HCEC 1CT (cell line): Measurements from ENCODE around the gene PPP6C.
"Not testable (repeated sequence)": the region's sequence is repeated elsewhere in the genome, so short reads cannot be mapped to it uniquely, and the experiment has no call there.

Source experiments
- DNase-seq: peaks from one replicate; pipeline ENCODE4 v3.0.0-alpha.2; 2017

PPP6C gene

DNA sequence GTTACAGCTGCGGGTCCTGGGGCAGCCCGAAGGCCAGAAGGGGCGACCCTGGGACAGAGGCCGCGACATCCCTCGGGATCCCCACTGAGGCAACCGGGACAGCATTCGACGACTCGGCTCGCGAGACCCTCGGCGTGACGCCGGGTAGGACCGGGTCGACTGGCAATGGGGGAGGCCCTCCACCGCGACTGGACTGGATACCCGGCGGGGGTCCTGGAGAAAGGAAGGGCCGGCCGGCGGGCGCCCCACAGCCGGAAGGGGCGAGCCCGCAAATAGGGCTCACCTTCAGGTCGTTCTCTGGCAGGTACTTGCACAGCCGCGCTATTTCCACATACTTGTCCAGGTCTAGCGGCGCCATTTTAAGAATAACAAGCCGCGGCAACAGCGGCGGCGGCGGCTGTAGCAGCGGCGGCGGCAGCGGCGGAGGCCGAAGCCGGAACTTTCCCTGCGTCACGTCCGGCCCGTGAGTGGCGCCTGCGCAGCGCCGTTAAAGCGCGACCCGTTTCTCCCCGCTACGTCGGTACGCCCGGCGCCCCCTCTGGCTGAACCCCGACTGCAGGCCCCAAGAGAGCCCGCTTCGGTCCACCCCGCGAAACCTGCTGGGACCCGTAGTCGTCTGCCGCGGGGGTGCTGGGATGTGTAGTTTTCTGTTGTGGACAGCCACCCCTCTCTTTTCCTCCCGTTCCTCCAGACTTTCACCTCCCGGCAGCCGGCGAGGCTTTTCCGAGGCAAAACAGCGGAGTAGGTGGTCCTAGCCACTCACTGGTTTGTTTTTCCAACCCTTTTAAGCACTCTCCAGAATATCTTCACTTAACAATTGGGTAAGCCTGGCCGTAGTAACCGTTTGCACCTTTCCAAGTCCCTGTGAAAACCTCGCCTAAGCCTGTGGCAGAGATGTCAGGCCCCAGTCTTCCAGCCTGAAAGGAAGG lies at the start of gene PPP6C:
Gene PPP6C, minus strand, starts transcription at position 443 of the 929 bp plus-strand sequence. Its CDS starts 85 bp downstream, at position 358.
- peak; percentile 98 for DNase-seq

DNA sequence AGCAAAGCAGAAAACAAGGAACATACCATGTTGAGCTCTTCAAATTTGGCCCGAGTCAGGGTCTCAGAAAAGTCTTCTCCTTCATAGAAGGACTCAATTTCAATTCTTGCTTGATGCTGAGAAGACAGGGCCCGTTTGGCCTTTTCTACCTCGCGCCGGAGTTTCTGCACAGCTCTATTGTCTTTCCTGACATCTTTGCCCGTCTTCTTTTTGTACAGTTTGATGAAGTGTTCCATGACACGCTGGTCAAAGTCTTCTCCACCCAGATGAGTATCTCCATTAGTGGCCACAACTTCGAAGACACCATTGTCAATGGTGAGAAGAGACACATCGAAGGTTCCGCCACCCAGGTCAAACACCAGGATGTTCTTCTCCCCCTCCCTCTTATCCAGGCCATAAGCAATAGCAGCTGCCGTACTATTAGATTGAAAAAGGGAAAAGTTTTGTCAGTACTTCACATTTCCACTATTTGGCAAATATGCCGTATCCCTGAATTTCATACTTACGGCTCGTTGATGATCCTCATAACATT lies 49.4 kb upstream of the PPP6C start:
- DNase-seq: no peak

DNA sequence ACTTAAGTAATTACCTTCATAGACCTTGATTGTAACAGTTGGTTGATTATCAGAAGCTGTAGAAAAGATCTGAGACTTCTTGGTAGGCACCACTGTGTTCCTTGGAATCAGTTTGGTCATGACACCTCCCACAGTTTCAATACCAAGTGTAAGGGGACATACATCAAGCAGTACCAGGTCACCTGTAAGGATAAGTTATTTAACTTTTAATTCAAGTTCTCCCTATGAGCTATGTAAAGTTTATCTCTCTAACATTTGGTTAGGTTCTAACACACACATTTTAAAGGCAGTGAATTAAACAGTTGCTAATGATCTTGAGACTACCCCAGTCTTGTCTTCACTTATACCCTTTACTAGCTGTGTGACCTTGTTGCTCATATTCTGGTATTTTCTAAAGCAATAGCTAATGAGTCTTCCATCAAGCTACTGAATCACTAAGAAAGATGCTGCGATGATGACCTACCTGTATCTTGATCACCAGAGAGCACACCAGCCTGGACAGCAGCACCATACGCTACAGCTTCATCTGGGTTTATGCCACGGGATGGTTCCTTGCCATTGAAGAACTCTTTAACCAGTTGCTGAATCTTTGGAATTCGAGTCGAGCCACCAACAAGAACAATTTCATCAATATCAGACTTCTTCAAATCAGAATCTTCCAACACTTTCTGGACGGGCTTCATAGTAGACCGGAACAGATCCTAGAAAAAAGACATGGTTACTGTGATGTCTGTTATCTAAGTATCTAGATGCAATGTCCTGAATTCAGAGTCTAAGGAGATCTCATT lies 48.7 kb upstream of the PPP6C start:
- no peak for DNase-seq

DNA sequence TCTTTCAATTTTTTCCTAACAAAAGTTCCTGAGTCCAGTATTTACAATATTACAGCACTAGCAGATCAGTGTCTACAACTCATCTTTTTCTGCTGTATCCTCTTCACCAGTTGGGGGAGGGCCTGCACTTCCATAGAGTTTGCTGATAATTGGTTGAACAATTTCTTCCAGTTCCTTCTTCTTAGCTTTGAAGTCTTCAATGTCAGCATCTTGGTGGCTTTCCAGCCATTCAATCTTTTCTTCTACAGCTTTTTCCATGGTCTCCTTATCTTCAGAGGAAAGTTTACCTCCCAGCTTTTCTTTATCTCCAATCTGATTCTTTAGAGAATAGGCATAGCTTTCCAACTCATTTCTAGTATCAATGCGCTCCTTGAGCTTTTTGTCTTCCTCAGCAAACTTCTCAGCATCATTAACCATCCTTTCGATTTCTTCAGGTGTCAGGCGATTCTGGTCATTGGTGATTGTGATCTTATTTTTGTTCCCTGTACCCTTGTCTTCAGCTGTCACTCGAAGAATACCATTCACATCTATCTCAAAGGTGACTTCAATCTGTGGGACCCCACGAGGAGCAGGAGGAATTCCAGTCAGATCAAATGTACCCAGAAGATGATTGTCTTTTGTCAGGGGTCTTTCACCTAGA lies 47.0 kb upstream of the PPP6C start:
- not testable (repeated sequence) for DNase-seq

DNA sequence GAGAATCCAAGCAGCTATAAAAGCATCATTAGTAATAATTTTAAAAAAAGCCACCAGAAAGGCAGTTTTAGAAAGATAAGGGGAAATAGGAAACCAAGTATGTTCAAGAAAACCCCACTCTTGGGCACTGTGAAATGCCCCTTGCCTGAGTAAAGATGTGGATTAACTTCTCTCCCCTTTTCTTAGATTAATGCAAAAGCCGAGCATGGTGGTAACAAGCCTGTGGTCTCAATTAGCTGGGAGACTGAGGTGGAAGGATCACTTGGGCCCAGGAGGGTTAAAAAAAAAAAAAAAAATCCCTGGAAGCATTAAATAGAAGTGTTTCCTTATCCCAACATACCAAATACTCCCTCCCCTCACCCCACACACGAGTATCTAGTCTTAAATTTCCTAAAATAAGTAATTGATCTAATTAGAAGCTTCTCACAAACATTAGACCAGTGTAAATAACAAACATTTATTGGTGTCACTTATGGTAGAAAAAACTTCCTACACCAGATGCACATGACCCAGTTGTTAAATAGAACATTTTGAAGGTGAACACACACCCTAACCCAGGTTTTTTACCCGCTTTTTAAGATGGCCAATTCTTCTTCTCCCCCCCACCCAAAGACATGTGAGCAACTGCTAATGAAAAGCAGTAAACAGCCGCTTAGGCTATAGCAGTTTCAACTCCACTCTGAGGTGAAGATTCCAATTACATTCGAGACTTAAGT lies 46.4 kb upstream of the PPP6C start:
- no peak for DNase-seq

DNA sequence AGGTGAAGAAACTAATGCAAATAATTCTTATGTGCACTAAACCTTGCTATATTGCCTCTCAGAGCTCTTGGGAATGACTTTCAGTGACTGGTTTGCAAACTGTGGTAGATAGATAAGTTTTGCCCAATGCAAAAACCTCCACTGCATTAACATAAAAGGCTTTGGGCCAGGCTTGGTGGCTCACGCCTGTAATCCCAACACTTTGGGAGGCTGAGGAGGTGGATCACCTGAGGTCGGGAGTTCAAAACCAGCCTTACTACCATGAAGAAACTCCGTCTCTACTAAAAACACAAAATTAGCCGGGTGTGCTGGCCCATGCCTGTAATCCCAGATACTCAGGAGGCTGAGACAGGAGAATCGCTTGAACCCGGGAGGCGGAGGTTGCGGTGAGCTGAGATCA lies 44.5 kb upstream of the PPP6C start:
- not testable (repeated sequence) for DNase-seq

DNA sequence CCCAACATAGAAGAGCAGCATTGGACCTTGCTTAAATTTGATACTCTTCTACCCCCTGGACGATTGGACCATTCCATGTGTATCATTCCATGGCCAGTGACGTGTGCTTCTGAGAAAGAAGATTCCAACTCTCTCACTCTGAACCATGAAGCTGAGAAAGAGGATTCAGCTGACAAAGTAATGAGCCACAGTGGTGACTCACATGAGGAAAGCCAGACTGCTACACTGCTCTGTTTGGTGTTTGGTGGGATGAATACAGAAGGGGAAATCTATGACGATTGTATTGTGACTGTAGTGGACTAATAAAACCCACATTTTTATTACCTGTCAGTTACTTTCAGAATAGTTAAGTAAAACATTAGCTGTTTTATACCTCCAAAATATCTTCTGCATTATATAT lies 44.1 kb upstream of the PPP6C start:
- peak; percentile 99 for DNase-seq

DNA sequence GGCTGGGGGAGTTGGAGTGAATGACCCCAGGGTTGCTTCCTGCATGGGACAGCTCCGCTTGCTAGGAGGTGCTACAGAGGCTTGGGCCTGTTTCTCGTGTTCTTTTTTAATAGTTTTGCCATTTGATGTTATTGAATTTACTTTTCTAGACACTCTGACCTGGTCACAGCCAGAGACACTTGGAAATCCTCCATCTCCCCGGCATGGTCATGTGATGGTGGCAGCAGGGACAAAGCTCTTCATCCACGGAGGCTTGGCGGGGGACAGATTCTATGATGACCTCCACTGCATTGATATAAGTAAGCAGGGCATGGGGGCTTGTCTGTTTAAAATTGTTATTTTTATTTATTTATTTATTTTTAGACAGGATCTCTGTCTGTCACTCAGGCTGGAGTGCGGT lies 38.2 kb upstream of the PPP6C start:
- no peak for DNase-seq

DNA sequence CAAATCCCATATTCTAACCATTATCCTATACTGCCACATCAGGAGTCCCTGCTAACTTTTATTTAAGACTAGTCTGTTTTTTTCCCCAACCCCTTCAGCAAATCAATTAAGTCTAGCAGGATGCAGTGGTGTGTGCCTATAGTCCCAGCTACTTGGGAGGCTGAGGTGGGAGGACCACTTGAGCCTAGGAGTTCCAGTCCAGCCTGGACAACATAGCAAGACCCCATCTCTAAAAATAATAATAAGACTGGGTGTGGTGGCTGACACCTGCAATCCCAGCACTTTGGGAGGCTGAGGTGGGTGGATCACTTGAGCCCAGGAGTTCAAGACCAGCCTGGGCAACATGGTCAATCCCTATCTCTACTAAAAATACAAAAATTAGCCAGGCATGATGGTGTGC lies 35.3 kb upstream of the PPP6C start:
- DNase-seq: not testable (repeated sequence)

DNA sequence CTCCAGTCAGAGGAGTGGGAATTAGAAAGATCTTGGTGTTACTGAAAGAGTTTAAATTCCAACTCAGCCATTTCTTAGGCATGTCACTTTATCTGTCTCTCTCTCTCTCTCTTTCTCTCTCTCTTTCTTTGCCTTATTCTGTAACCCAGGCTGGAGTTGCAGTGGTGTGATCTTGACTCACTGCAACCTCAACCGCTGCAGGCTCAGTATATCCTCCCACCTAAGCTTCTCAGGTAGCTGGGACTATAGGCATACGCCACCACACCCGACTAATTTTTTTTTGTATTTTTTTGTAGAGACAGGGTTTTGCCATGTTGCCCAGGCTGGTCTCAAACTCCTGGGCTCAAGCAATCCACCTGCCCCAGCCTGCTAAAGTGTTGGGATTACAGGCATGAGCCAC lies 29.0 kb upstream of the PPP6C start:
- DNase-seq: no peak

DNA sequence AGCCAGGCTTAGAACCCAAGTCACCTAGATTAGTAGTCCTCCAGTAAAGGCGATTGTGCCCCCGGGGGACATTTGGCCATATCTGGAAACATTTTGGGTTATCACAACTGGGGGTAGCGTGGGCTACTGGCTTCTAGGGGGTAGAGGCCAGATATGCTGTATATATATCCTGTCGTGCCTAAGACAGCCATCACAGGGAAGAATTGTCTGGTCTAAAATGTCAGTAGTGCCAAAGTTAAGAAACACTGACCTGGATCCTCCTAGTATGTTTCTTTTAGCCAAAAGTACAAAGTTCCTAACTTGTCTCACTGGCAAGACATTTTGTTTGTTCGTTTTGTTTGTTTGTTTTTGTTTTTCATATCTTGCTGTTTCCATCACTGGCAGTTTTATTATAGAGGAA lies 24.6 kb upstream of the PPP6C start:
- no peak for DNase-seq

DNA sequence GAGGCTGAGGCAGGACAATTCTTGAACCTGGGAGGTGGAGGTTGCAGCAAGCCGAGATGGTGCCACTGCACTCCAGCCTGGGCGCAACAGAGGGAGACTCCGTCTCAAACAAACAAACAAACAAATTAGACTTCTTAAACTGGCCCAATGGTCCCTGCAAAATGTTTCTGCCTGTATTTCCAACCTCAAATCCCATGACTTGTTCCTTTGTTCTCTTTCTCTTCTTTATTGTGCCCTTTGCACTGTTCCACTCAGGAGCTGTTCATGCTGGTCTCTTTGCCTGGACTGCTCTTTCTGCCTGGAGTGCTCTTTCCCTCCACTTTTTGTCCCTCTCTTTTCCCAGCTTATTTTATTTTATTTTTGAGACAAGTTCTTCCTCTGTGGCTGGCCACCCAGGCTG lies 14.9 kb upstream of the PPP6C start:
- no peak for DNase-seq

DNA sequence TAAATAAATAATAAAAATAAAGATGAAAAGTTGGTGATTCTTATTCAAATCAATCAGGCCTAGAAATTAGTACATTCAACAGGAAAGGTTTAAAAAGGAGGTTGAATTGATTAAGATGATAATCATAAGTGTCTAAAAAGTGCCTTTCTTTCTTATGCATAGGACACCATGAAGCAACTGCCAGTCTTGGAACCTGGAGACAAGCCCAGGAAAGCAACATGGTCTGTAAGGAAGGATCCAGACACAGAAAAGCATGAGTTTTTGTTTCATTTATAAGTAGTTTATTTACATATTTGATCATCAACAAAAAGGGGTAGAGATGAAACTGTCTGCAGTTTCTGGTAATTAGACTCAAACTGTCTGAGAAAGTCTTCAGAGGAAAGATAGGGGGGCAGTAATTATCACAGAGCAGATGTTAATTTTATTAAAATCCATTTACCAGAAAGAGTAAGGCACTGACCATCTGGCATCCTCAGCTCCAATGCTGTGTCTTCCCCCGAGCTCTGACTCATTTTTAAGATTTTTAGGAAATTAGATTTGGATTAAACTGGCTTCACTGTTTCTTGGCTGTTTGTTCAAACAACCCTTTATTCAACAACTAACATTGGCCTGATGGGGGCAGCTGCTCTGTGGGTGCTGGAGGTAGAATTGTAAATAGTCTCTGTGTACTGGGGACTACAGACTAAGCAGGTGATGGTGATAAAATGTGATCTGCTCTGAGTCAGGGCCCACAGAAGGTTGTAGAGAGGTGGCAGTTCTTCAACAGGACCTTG lies 13.4 kb upstream of the PPP6C start:
- DNase-seq: no peak

DNA sequence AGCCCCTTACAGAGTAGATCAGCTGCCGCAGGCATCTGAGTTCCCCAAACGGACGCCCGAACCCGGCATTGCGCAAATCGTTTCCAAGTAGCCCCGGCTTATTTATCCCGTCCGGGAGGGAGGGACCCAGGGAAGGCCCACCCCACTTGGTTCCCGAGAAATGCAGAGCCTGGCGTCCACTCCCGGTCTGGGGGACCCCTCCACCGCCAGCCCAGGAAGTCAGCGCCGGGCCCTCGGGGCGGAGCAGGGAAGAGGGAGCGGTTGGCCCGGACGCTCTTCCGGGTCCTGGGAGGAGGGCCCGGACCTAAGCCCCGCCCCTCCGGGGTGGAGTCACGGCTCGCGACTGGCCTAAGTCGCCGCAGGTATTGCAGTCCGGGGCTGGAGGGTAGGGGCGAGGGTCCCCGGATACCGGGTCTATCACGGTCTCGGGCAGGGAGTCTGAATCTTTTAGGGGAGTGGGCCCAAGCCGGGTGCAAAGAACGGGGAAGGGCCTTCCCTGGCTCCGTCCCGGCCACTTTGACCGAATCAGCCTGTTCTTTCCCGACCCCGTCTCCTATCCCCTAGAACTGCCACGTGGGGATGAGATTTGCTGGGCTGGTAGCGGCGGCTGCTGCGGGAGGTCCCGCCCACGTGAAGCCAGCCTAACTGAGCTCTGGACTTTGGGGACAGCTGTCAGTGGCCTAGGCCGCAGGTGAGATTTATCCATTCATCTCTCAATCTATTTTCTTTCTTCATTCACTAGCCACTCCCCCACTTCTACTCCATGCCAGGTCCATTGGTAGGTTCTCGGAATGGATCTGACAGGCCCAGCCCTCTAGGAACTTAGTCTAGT lies 10.8 kb upstream of the PPP6C start, which contains the start of gene RABEPK:
Gene RABEPK, plus strand, starts transcription at position 327 of the 832 bp plus-strand sequence. CDS start 2,472 bp downstream, outside the sequence.
- peak; percentile 97 for DNase-seq

DNA sequence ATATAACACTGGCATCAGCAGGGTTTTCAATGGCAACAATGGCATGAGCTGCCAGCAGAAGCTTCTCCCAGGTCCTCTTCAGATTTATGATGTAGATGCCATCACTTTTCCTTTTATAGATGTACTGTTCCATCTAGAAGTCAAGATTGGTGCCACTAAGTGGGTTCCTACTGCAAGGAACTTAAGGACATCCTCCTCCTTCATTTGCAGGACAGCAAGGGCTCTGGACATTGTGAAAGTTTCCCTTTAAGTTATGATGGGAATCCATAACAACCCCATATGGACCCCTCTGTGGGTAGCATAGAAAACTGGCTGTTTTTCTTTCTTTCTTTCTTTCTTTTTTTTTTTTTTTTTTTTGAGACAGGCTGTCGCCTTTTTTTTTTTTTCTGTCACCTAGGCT lies 6.0 kb upstream of the PPP6C start:
- DNase-seq: not testable (repeated sequence)

DNA sequence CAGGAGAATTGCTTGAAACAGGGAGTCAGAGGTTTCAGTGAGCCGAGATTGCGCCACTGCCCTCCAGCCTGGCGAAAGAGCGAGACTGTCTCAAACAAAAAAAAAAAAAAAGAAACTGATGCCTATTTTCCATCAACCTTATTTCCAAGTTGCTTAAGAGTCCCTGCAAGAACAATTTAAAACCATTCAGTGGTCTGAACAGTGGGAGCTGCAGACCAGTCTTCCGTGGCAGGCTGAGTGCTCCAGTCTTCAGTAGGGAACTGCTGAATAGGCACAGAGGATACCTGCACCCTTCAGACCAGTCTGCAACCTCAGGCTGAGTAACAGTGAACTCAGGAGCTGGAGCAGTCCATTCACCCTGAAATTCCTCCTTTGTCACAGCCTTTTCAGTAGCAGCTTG lies 4.9 kb upstream of the PPP6C start:
- not testable (repeated sequence) for DNase-seq

DNA sequence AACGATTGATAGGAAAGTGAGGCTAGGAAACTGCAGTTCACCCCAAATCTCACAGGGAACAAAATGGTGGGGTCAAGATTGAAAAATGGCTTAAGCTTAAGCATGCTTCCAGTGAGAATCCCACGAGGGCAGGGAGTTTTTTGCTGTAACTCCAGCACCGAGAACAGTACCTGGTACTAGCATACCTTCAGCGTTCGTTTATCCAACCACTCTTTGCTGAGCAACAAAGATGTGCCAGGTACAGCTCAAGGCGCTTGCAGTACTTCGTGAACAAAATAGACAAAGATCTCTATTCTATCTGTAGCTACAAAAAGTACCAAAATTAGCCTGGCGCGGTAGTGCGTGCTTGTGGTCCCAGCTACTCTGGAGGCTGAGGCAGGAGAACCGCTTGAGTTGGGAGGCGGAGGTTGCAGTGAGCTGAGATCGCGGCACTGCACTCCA lies 778 bp upstream of the PPP6C start:
- DNase-seq: no peak

DNA sequence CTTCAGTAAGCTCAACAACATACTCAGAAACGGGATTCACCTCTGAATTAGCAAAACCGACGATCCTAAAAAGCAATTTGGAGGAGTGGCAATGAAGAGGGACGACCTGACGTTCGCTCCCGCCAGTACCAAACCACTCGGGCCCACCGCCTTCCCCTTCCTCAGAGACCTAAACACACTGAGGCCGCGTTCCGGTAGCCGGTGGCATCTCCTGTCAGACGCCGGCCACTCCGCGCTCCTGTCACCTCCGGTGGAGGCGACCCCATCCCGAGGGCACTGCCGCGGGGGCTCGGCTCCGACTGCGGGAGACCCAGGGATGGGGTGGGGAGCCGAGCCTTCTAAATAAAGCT lies 617 bp downstream of the PPP6C start:
- no peak for DNase-seq

DNA sequence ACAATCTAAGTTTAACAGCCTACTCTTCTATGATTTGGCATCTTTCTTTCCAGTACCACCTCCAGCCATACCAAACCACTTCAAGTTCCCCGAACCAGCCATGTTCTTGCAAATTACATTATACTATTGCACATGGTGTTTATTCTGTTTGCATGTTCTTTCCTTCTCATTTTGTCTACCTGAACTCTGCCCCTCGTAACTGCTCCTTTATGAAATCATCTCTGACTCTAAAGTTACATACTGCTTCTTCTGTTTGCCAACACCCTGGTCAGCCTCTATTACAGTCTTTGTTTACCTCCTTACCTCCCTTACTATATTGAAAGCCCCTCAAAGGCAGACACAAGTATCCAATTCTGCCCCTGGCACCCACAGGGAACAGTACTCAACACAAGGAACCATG lies 6.0 kb downstream of the PPP6C start:
- DNase-seq: no peak

DNA sequence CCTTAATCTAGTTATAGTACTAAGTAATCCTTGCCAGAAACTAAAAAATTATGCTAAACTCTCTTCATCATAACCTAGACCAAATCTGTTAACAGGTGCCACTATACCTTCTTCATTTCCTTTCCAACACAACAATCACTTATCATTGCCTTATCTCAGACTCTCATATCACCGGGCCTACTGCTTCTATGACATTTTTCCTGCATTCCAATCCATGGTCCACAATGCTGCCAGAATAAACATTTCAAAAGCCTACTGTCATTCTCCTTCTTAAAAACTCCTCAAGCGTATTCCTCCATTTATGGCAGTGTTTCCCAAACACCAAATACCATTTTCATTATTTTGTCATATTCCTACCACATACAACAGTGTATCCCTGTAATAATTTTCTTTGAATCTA lies 6.5 kb downstream of the PPP6C start:
- no peak for DNase-seq

DNA sequence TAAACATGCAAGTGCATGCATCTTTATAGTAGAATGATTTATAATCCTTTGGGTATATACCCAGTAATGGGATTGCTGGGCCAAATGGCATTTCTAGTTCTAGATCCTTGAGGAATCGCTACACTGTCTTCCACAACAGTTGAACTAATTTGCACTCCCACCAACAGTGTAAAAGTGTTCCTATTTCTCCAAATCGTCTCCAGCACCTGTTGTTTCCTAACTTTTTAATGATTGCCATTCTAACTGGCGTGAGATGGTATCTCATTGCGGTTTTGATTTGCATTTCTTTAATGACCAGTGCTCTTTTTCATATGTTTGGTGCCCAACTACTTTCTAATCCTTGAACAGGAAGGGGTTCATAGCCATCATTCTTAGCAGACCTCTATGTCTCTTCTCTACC lies 7.8 kb downstream of the PPP6C start:
- DNase-seq: not testable (repeated sequence)
